OCI-LY7 (cell line): ENCODE data around the gene CD9. TPM values are rescaled to one million over a fixed set of nuclear protein-coding genes. Genes with fewer than 3 reads are reported as not detected.

Experiments used
- BruUV-seq: library from RNA; stranded (reverse); fragments of 400-500 nt; replicated peaks from 2 replicates; lab custom pipeline; 2021; lab: Mats Ljungman, UMichigan
- CTCF ChIA-PET: fragments of 300-600 bp; sonication (Branson Sonifier 250); formaldehyde crosslinking; loops from one replicate; lab custom pipeline; 2022; ENCODE audit warnings: antibody characterized with exemption; ENCODE audit not compliant: unreplicated experiment; lab: Charles Lee
- POLR2A ChIA-PET: fragments of 300-600 bp; sonication (Branson Sonifier 250); formaldehyde crosslinking; loops from one replicate; lab custom pipeline; 2022; ENCODE audit warnings: antibody characterized with exemption; lab: Charles Lee
- DNase-seq: peaks from one replicate; pipeline ENCODE4 v3.0.0-alpha.2; 2015; ENCODE audit warnings: low spot score
- H2AFZ ChIP-seq: fragments of 200-600 bp; sonication (generic), shearing (Covaris generic); 2 replicates; pipeline ENCODE4 v1.6.1; 2014; ENCODE audit warnings: mild to moderate bottlenecking, antibody characterized with exemption, low read length, moderate library complexity
- H3K27ac ChIP-seq: fragments of 200-600 bp; sonication (generic); 2 replicates; pipeline ENCODE4 v1.5.1; 2014; ENCODE audit warnings: mixed run types, low read depth, mild to moderate bottlenecking, moderate library complexity, low read length, inconsistent platforms; ENCODE audit not compliant: poor library complexity, severe bottlenecking
- H3K36me3 ChIP-seq: fragments of 200-600 bp; sonication (generic); 2 replicates; pipeline ENCODE4 v1.6.1; 2014; ENCODE audit warnings: mild to moderate bottlenecking, antibody characterized with exemption, low read length, moderate library complexity, mixed read lengths; ENCODE audit not compliant: insufficient read depth
- H3K4me1 ChIP-seq: fragments of 200-600 bp; sonication (generic); 2 replicates; pipeline ENCODE4 v1.5.1; 2014; ENCODE audit warnings: mild to moderate bottlenecking, low read length; ENCODE audit not compliant: insufficient read depth, poor library complexity, severe bottlenecking
- H3K4me2 ChIP-seq: fragments of 200-600 bp; sonication (generic); 2 replicates; pipeline ENCODE4 v1.6.1; 2014; ENCODE audit warnings: mild to moderate bottlenecking, low read length
- H3K4me3 ChIP-seq: fragments of 200-600 bp; sonication (generic); 2 replicates; pipeline ENCODE4 v1.5.1; 2014; ENCODE audit warnings: mild to moderate bottlenecking, low read depth, low read length; ENCODE audit not compliant: poor library complexity, severe bottlenecking
- H3K79me2 ChIP-seq: fragments of 200-600 bp; sonication (generic); 2 replicates; pipeline ENCODE4 v1.6.1; 2016; ENCODE audit warnings: low read depth, mild to moderate bottlenecking, low read length, moderate library complexity, mixed read lengths; ENCODE audit not compliant: insufficient read depth
- H3K9me2 ChIP-seq: fragments of 200-600 bp; sonication (generic); 2 replicates; pipeline ENCODE4 v1.6.1; 2016; ENCODE audit warnings: mild to moderate bottlenecking, low read length, mixed read lengths; ENCODE audit not compliant: insufficient read depth
- H3K9me3 ChIP-seq: fragments of 200-600 bp; sonication (generic); 2 replicates; pipeline ENCODE4 v1.6.1; 2014; ENCODE audit warnings: mild to moderate bottlenecking, mixed run types, low read length, mixed read lengths
- H4K20me1 ChIP-seq: fragments of 200-600 bp; sonication (generic); 2 replicates; pipeline ENCODE4 v1.6.1; 2014; ENCODE audit warnings: mild to moderate bottlenecking, antibody characterized with exemption, low read length, moderate library complexity, mixed read lengths; ENCODE audit not compliant: insufficient read depth
- CTCF ChIP-seq: fragments of 200-600 bp; sonication (generic); conservative IDR thresholded peaks from 2 replicates; pipeline ENCODE4 v1.5.1; 2014; ENCODE audit warnings: mild to moderate bottlenecking, antibody characterized with exemption, low read length, moderate library complexity, mixed read lengths
- EZH2phosphoT487 ChIP-seq: fragments of 200-600 bp; sonication (generic); IDR thresholded peaks from 2 replicates; pipeline ENCODE4 v1.6.1; 2018; ENCODE audit warnings: low read depth, borderline replicate concordance, mild to moderate bottlenecking, mixed run types, antibody characterized with exemption, low read length, moderate library complexity, mixed read lengths
- intact Hi-C: fragments of 100-400 bp; cut with micrococcal nuclease; formaldehyde crosslinking; loops from one replicate; pipeline ENCODE4 v1.10.0; 2022; ENCODE audit not compliant: unreplicated experiment
- total RNA-seq, 2 experiments: library from RNA; depleted of rRNA in 1 of 2; stranded (reverse); fragments of >200 nt in 1 of 2; shearing (Covaris generic) in 1 of 2; gene quantifications; 2 replicates each; pipeline ENCODE4 v1.2.3, GENCODE V29; 2014 to 2022

Gene CD9
- total RNA-seq, 2 experiments from 2014 or later, result not detected

GRCh38 chr12:6177642-6178358, 22.4 kb upstream of the CD9 start:
- Histone ChIP-seq H3K79me2 (no peaks in the 10 kb centered on the region), H3K27ac (no peak overlapping the region), H3K9me2 (no peaks in the 10 kb centered on the region), H3K4me1 (no peaks in the 10 kb centered on the region), H3K4me3 (no peak overlapping the region), H4K20me1 (no peaks in the 10 kb centered on the region), H3K9me3 (no peaks in the 10 kb centered on the region), H3K36me3 (no peaks in the 10 kb centered on the region), H2AFZ (no peak overlapping the region), H3K4me2 (no peak overlapping the region)
- TF ChIP-seq CTCF, result no peak
- no peak for TF ChIP-seq EZH2phosphoT487
- no peak for DNase-seq
- no TSS peak for BruUV-seq
- POLR2A ChIA-PET, result interaction anchor here (0.5 to 0.7 kb wide), 3 partner anchors 9 to 89 kb away, joined by 3 to 7 read pairs (median 3); no protein-coding TSS in a partner anchor
- CTCF ChIA-PET, result no interaction called here
- intact Hi-C loops, result no loop called here

- no peak for TF ChIP-seq EZH2phosphoT487
- TF ChIP-seq CTCF, result no peak
- H3K36me3 ChIP-seq, result no peaks in the 10 kb centered on the region
- H3K27ac ChIP-seq, result no peak overlapping the region
- CTCF ChIA-PET, result no interaction called here
- no peak for DNase-seq
- POLR2A ChIA-PET, result interaction anchor here (0.7 kb wide), 1 partner anchor 14 kb away, joined by 3 read pairs; no protein-coding TSS in a partner anchor
- H2AFZ ChIP-seq, result no peak overlapping the region
- H3K4me3 ChIP-seq, result no peak overlapping the region
- H4K20me1 ChIP-seq, result no peaks in the 10 kb centered on the region
- no peaks in the 10 kb centered on the region for H3K9me3 ChIP-seq
- H3K9me2 ChIP-seq, result no peaks in the 10 kb centered on the region
- H3K4me2 ChIP-seq, result no peak overlapping the region
- H3K4me1 ChIP-seq, result no peaks in the 10 kb centered on the region
- no TSS peak for BruUV-seq
- intact Hi-C loops, result no loop called here
- no peaks in the 10 kb centered on the region for H3K79me2 ChIP-seq
These were observed 21.0 kb upstream of the CD9 start for GRCh38 chr12:6178981-6179761.
